HepG2 (cell line): Measurements from ENCODE around the gene ATP1A1. TPM values are rescaled to one million over a fixed set of nuclear protein-coding genes. Genes with fewer than 3 reads are reported as not detected.

Source experiments
- ATF7-NPFF ChIP-seq: sonication (generic); formaldehyde crosslinking; IDR thresholded peaks from 2 replicates; pipeline ENCODE4 v1.8.1; 2023; ENCODE audit warnings: mild to moderate bottlenecking, low read depth, missing genetic modification reagents, moderate library complexity
- BRF2 ChIP-seq: sonication (generic); formaldehyde crosslinking; IDR thresholded peaks from 2 replicates; pipeline ENCODE4 v1.8.1; 2022; ENCODE audit warnings: mild to moderate bottlenecking, missing genetic modification reagents
- CBFB ChIP-seq: sonication (generic); formaldehyde crosslinking; IDR thresholded peaks from 2 replicates; pipeline ENCODE4 v1.4.0; 2020; ENCODE audit warnings: missing genetic modification reagents
- DMAP1 ChIP-seq: IDR thresholded peaks from 2 replicates; pipeline ENCODE4 v1.6.1; 2016
- EP300 ChIP-seq, 3 experiments: sonication (generic) in 1 of 3; formaldehyde crosslinking in 1 of 3; IDR thresholded peaks; 2 replicates each; pipeline versions ENCODE4 v1.5.1 to v1.6.1; 2011 to 2020; ENCODE audit warnings: low read depth in 2 of 3, low read length in 2 of 3, borderline replicate concordance in 1 of 3, improper control_type of control experiment in 1 of 3, mild to moderate bottlenecking in 1 of 3, missing genetic modification reagents in 1 of 3, moderate library complexity in 1 of 3
- HNF4A ChIP-seq: sonication (generic); formaldehyde crosslinking; IDR thresholded peaks from 2 replicates; pipeline ENCODE4 v1.4.0; 2020; ENCODE audit warnings: missing genetic modification reagents
- MBD4 ChIP-seq: IDR thresholded peaks from 2 replicates; pipeline ENCODE4 v1.6.1; 2012; ENCODE audit warnings: low read length, inconsistent platforms, borderline replicate concordance
- MTA1 ChIP-seq: sonication (generic); formaldehyde crosslinking; IDR thresholded peaks from 2 replicates; pipeline ENCODE4 v1.4.0; 2020; ENCODE audit warnings: missing genetic modification reagents, mild to moderate bottlenecking, borderline replicate concordance
- NFAT5 ChIP-seq: sonication (generic); formaldehyde crosslinking; IDR thresholded peaks from 2 replicates; pipeline ENCODE4 v1.4.0; 2020; ENCODE audit warnings: missing genetic modification reagents
- NFYC ChIP-seq: IDR thresholded peaks from 2 replicates; pipeline ENCODE4 v1.6.1; 2016; ENCODE audit warnings: missing genetic modification reagents, missing compliant biosample characterization
- NPAS2 ChIP-seq: sonication (generic); formaldehyde crosslinking; IDR thresholded peaks from 2 replicates; pipeline ENCODE4 v1.8.0; 2022; ENCODE audit warnings: mild to moderate bottlenecking, missing genetic modification reagents, borderline replicate concordance
- ZBTB39 ChIP-seq: sonication (generic); formaldehyde crosslinking; IDR thresholded peaks from 2 replicates; pipeline ENCODE4 v1.5.0; 2020; ENCODE audit warnings: missing genetic modification reagents
- ZFP1 ChIP-seq: IDR thresholded peaks from 2 replicates; pipeline ENCODE4 v1.6.1; 2016
- ZNF329 ChIP-seq: sonication (generic); formaldehyde crosslinking; IDR thresholded peaks from 2 replicates; pipeline ENCODE4 v1.9.0; 2021; ENCODE audit warnings: low read depth, mild to moderate bottlenecking, missing genetic modification reagents
- ZNF34 ChIP-seq: sonication (generic); formaldehyde crosslinking; IDR thresholded peaks from 2 replicates; pipeline ENCODE4 v1.4.0; 2020; ENCODE audit warnings: mild to moderate bottlenecking, missing genetic modification reagents, borderline replicate concordance
- ZNF382 ChIP-seq: sonication (generic); formaldehyde crosslinking; IDR thresholded peaks from 2 replicates; pipeline ENCODE4 v1.5.0; 2020; ENCODE audit warnings: missing genetic modification reagents, mild to moderate bottlenecking, borderline replicate concordance
- ZNF615 ChIP-seq: sonication (generic); formaldehyde crosslinking; IDR thresholded peaks from 2 replicates; pipeline ENCODE4 v1.5.0; 2020; ENCODE audit warnings: mild to moderate bottlenecking, missing genetic modification reagents, borderline replicate concordance
- ZNF75D ChIP-seq: sonication (generic); formaldehyde crosslinking; IDR thresholded peaks from 2 replicates; pipeline ENCODE4 v1.8.1; 2023; ENCODE audit warnings: missing genetic modification reagents, mild to moderate bottlenecking, borderline replicate concordance
- ZZZ3 ChIP-seq: sonication (generic); formaldehyde crosslinking; IDR thresholded peaks from 2 replicates; pipeline ENCODE4 v1.4.0; 2020; ENCODE audit warnings: missing genetic modification reagents, mild to moderate bottlenecking, borderline replicate concordance
- polyA plus RNA-seq, 8 experiments: library from polyadenylated mRNA; depleted of rRNA in 3 of 8; stranded (reverse) in 7 of 8; unstranded in 1 of 8; fragments of >200 nt; fragmentation: Illumina TruSeq in 4 of 8; extraction: Trizol in 4 of 8; gene quantifications; 2 replicates each; pipeline versions ENCODE4 v1.2.1 to v1.2.3, GENCODE V29; 2011 to 2016; ENCODE audit warnings: low read depth in 4 of 8, missing spikeins in 1 of 8, mixed read lengths in 1 of 8; ENCODE audit not compliant: insufficient read depth in 1 of 8
- total RNA-seq, 5 experiments: library from RNA; depleted of rRNA; stranded (reverse); fragments of >200 nt; fragmentation: Illumina TruSeq; extraction: Trizol; gene quantifications; 2 replicates each; pipeline ENCODE4 v1.2.3, GENCODE V29; 2016; ENCODE audit warnings: low read depth in 1 of 5

ATP1A1 gene
- total and polyA plus RNA-seq, 2 of the 13 experiments (the other 11 are each of a cell fraction or from before 2014, with no cell fraction given), result 280 to 705 TPM

- peak; percentile 79; the same call in 1 of the 2 replicates for TF ChIP-seq MTA1 (CRISPR knock-in tag)
- TF ChIP-seq HNF4A (CRISPR knock-in tag), result peak; percentile 45; the same call in 1 of the 2 replicates
- TF ChIP-seq NFYC, result peak; percentile 63
- TF ChIP-seq BRF2 (CRISPR knock-in tag), result 0 out of 2 replicates have a peak, but pooled peaks have one; percentile 64
- 0 out of 2 replicates have a peak, but pooled peaks have one; percentile 10 for TF ChIP-seq ZNF615 (CRISPR knock-in tag)
- TF ChIP-seq NFAT5 (CRISPR knock-in tag), result peak; percentile 86
- no peak; a peak in 1 of 4 replicates for TF ChIP-seq EP300 (IDR thresholded peaks at IDR 0.05; ENCODE audit: low read depth in 2 of 2, low read length in 2 of 2)
- TF ChIP-seq EP300 (CRISPR knock-in tag; IDR thresholded peaks at IDR 0.05; ENCODE audit: borderline replicate concordance), result no peak
- peak; percentile 90 for TF ChIP-seq CBFB (CRISPR knock-in tag)
- TF ChIP-seq MBD4, result no peak
- TF ChIP-seq ATF7-NPFF (CRISPR knock-in tag), result peak; percentile 56; the same call in 1 of the 2 replicates
- no peak; the same call in 1 of the 2 replicates for TF ChIP-seq ZFP1 (CRISPR knock-in tag)
- peak; percentile 83 for TF ChIP-seq DMAP1
- TF ChIP-seq NPAS2 (CRISPR knock-in tag), result no peak
- peak; percentile 94; the same call in 1 of the 2 replicates for TF ChIP-seq ZZZ3 (CRISPR knock-in tag)
- TF ChIP-seq ZBTB39 (CRISPR knock-in tag), result peak; percentile 64; the same call in 1 of the 2 replicates
- no peak for TF ChIP-seq ZNF382 (CRISPR knock-in tag)
- TF ChIP-seq ZNF75D, result no peak
- TF ChIP-seq ZNF34, result no peak
- 0 out of 2 replicates have a peak, but pooled peaks have one; percentile 60 for TF ChIP-seq ZNF329 (CRISPR knock-in tag)
Measured at GRCh38 chr1:116418091-116418830, 45.2 kb downstream of the ATP1A1 start (continued).
